GM19395 (cell line): ENCODE data around the gene MDFI.

Experiments used
- ATAC-seq: cut with Tn5 transposase; IDR thresholded peaks from one replicate; pipeline ENCODE4 v1.9.1; 2021; ENCODE audit warnings: mild to moderate bottlenecking, moderate library complexity; ENCODE audit not compliant: unreplicated experiment

Gene MDFI

DNA sequence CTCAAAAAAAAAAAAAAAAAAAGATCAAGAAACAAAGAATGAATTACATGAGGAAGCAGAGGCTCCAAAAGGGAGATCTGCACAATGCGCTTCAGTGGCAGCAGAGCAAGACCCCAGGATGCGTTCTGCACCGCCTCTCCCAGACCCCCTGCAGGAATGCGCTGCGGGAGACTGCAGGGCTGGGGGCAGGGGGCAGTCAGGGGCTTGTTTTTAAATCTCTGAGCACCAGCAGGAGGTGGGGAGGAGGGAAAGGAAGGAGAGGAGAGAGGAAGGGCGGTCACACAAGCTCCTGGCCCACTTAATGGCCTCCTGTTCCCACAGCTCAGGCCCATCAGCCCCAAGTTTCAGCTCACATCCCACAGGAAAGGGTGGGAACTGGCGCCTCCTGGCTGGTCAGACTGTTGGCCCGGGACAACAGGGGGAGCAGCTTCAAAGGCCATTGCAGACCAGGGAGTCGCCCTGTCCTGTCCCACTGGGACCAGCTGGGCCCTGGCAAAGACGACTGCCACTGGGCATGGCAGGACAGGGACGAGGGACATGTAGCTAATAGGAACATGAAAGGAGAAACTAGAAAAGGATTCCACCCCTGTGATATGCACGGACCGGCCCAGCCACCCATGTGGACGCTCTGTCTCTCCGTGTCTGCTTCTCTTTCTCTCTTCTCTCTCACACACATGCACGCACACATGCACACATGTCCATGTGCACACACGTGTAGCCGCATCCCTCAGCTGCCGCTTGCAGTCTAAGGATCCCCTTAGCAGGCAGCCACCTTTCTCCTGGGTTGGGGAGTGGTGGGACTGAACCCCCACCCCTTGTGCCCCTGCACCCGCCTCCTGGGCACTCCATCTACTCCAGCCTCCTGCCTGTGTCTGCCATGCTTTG is 62.4 kb downstream of the MDFI start:
- no peak for ATAC-seq

DNA sequence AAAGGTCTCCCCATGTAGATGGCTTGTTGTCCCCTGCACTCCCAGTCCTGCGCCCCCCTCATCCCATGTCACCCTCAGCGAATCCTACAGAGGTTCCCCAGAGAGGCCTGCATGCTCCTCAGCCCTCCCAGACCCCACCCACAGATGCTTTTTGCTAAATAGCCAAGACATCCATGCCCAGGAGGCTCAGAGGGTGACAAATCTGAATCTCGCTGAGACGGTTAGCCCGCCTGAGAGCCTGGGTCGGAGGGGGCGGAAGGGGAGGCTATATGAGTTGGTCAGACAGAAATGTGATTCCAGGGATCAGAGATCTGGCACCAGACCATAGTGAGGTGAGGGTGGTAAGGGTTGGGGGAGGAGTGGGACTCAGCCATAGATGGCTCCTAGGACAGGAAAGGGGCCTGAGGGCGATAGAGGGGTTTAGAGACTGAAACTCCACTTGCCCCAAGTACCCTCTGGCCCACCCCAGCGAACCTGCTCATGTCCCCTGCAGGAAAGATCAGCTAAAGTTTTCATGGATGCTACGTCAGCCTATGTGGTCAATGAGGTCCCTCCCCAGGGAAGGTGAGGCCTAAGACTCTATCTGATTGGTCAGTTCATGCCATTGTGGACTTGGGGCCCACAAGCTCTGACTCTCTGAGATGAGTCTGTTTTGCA is 63.9 kb downstream of the MDFI start:
- no peak for ATAC-seq

DNA sequence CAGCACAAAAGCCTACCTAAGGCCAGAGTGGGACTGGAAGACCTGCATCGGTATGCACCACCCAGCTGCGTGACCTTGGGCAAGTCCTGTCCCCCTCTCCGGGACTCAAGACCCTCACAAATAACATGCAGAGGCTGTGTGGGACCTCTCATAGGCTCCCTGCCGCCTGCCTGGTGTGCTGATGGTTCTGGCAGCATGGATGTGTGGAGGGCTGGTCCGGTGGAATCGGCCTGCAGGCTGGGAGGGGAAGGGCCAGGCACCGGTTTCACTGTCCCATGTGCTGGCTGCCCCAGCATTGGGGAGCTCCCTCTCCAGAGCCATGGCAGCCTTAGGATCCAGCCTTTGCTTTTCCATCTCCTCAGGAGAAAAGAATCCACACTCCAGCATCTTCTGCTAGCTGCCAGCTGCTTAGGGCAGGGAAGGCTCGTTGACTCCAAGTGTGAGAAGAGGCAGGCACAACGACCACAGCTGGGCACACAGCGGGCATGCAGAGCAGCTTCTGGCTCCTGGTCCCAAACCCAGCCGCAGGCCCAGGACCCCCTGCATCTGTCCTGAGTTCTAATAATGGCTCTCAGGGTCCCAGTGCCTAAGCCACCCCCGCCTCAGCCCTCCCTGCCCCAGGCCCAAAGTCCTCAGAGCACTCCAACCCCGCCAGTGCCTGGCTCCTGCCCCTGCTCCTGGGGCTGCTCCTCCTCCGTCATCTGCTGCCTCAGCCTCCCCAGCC is 64.7 kb downstream of the MDFI start:
- ATAC-seq: no peak
